Natural killer cell (primary cell): ENCODE results near the gene B3GALNT2. TPM values are rescaled to one million over a fixed set of nuclear protein-coding genes. Genes with fewer than 3 reads are reported as not detected.

Source experiments
- ATAC-seq, 3 donors: fragments of 150-1000 bp in 2 of 3; fragments of 200-7000 bp in 1 of 3; cut with Tn5 transposase; 1 replicate in 1 of 3; 2 replicates in 2 of 3; pipeline ENCODE4 v1.10.0; 2021; ENCODE audit warnings: mild to moderate bottlenecking in 2 of 3, moderate library complexity in 2 of 3
- DNase-seq, 2 donors: peaks; one replicate each; pipeline versions ENCODE4 v3.0.0 to v3.0.0-alpha.2; 2013 to 2021; ENCODE audit warnings: mixed read lengths in 1 of 2
- H3K27ac ChIP-seq: one replicate; pipeline ENCODE4 v1.5.1; 2013; ENCODE audit warnings: mild to moderate bottlenecking, low read length
- H3K27me3 ChIP-seq: one replicate; pipeline ENCODE4 v1.6.1; 2013; ENCODE audit warnings: low read length; ENCODE audit not compliant: control insufficient read depth, insufficient read depth
- H3K36me3 ChIP-seq: one replicate; pipeline ENCODE4 v1.6.1; 2013; ENCODE audit warnings: low read length; ENCODE audit not compliant: control insufficient read depth, insufficient read depth
- H3K4me1 ChIP-seq: one replicate; pipeline ENCODE4 v1.6.1; 2013; ENCODE audit warnings: low read length; ENCODE audit not compliant: control insufficient read depth, insufficient read depth
- H3K4me3 ChIP-seq: one replicate; pipeline ENCODE4 v1.5.1; 2013; ENCODE audit warnings: low read length
- H3K9me3 ChIP-seq: one replicate; pipeline ENCODE4 v1.6.1; 2013; ENCODE audit warnings: low read length; ENCODE audit not compliant: control insufficient read depth, insufficient read depth
- H3K27ac Mint-ChIP-seq, 2 donors: one replicate each; pipeline ENCODE4 v1.8.0; 2022; ENCODE audit warnings: mild to moderate bottlenecking in 2 of 2, mixed read lengths in 2 of 2, moderate library complexity in 1 of 2
- H3K27me3 Mint-ChIP-seq, 2 donors: one replicate each; pipeline ENCODE4 v1.8.0; 2022; ENCODE audit warnings: low read depth in 2 of 2, mixed read lengths in 2 of 2
- H3K36me3 Mint-ChIP-seq: one replicate; pipeline ENCODE4 v1.8.0; 2022; ENCODE audit warnings: mixed read lengths
- H3K4me1 Mint-ChIP-seq, 2 donors: one replicate each; pipeline ENCODE4 v1.8.0; 2022; ENCODE audit warnings: mixed read lengths in 2 of 2
- H3K4me3 Mint-ChIP-seq: one replicate; pipeline ENCODE4 v1.8.0; 2022; ENCODE audit warnings: mild to moderate bottlenecking, moderate library complexity, mixed read lengths
- H3K9me3 Mint-ChIP-seq, 2 donors: one replicate each; pipeline ENCODE4 v1.8.0; 2022; ENCODE audit warnings: mixed read lengths in 2 of 2
- CTCF ChIP-seq: fragments of 200-600 bp; IDR thresholded peaks from one replicate; pipeline ENCODE4 v1.8.0; 2022; ENCODE audit warnings: antibody characterized with exemption
- WGBS: methylation state at CpG from one replicate; pipeline ENCODE4 v1.1.7; 2013; ENCODE audit warnings: missing lambda C conversion rate; ENCODE audit not compliant: insufficient coverage; 5-methylcytosine and 5-hydroxymethylcytosine counted together
- intact Hi-C: fragments of 100-400 bp; cut with micrococcal nuclease; formaldehyde crosslinking; loops from one replicate; pipeline ENCODE4 v1.14.2; 2022
- total RNA-seq, 4 donors: library from RNA; stranded (reverse); fragments of 120-200 nt in 1 of 4; gene quantifications; one replicate each; pipeline versions ENCODE4 v1.2.3 to v1.2.4, GENCODE V29; 2013 to 2022

Gene B3GALNT2
- total RNA-seq, 3 donors from 2014 or later (not counting 1 experiment from before 2014, with no cell fraction given): 7.6 to 12.1 (median 8.8) TPM

- intact Hi-C loops: no loop called here
- no peaks in the 10 kb centered on the region for H3K27me3 Mint-ChIP-seq
- 55% methylated on average over 3 of the region's 3 CpGs for WGBS
- DNase-seq (peak in 1 of 2 donors; percentile 26), ATAC-seq (no peak)
- no peak for TF ChIP-seq CTCF
- H3K27me3 ChIP-seq: no peaks in the 10 kb centered on the region
- no peak overlapping the region for H3K27ac ChIP-seq
- no peak overlapping the region for H3K4me3 ChIP-seq
- peak overlapping the region in 1 of 2 donors; percentile 11 for H3K27ac Mint-ChIP-seq
- no peaks in the 10 kb centered on the region for H3K36me3 ChIP-seq
- peaks cover 12% of the 10 kb centered on the region for H3K4me1 ChIP-seq
- H3K4me1 Mint-ChIP-seq: peaks cover 21 to 29% of the 10 kb centered on the region in 2 donors
- H3K9me3 Mint-ChIP-seq: no peaks in the 10 kb centered on the region
- no peaks in the 10 kb centered on the region for H3K9me3 ChIP-seq
- H3K36me3 Mint-ChIP-seq: no peaks in the 10 kb centered on the region
- H3K4me3 Mint-ChIP-seq: no peak overlapping the region
Observed at GRCh38 chr1:235421751-235422150, 82.5 kb downstream of the B3GALNT2 start.

DNA sequence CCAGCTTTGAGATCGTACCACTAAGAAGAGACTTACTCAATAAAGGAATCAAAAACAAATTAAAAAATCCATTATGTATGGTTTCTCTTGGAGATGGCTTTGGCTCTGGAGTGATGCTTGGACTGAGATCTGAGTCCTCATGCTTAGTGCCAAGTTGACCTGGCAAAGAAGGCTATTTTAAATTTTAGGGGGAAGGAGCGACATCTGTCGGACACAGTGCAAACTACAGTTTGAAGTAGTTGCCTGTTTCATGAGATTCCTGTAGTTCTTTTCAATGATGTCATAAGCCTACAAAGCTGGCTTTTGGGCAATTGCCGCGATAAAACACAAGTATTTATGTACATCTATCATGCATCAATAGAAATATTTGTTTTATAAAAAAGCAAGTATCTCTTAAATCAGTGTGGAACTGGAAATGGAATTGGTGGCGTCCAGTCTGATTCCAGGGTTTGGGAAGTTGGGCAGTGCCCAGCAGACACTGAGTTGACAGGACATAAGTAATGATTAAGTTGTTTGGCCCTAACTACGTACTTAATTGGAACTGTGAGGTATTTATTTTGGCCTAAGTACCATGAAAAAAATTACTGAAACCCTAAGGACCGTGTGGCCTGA is 87.1 kb downstream of the B3GALNT2 start:
- no peaks in the 10 kb centered on the region for H3K27me3 Mint-ChIP-seq
- H3K36me3 Mint-ChIP-seq: no peaks in the 10 kb centered on the region
- H3K4me1 Mint-ChIP-seq: no peaks in the 10 kb centered on the region
- Histone ChIP-seq H3K27me3 (no peaks in the 10 kb centered on the region), H3K36me3 (peaks cover 4% of the 10 kb centered on the region), H3K9me3 (no peaks in the 10 kb centered on the region), H3K27ac (no peak overlapping the region), H3K4me1 (no peaks in the 10 kb centered on the region), H3K4me3 (no peak overlapping the region)
- no peak overlapping the region for H3K4me3 Mint-ChIP-seq
- WGBS: 47% methylated on average over 5 of the region's 8 CpGs
- ATAC-seq (peak; percentile 77 to 84 (median 81)), DNase-seq (peak; percentile 50 to 80)
- H3K27ac Mint-ChIP-seq: no peak overlapping the region
- peak; percentile 91 for TF ChIP-seq CTCF
- H3K9me3 Mint-ChIP-seq: no peaks in the 10 kb centered on the region
- intact Hi-C loops: loop anchor here (1.0 to 5.0 kb wide), 4 partner anchors 90 to 324 kb away; partner anchors contain the start of genes ARID4B, GGPS1 and RBM34

DNA sequence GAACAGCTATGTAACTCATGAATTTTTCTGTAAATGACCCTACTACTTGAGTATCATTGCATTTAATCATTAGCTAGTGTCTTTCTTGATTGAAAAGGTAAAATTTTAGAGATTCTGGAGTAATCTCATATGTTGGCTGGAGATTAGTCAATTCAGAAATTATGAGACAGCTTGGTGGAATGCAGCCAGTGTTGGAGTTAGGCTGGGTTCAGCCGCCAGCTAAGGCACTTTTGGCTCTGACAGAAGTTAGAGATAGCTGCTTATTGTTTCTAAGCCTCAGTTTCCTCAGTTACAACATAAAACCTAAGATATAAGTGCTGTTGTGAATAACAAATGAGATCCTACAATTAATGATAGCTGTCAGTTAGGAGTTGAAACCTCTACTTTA is 87.6 kb downstream of the B3GALNT2 start:
- peaks cover 0 to 3% of the 10 kb centered on the region in 2 donors for H3K4me1 Mint-ChIP-seq
- no peak for TF ChIP-seq CTCF
- Histone ChIP-seq H3K4me3 (no peak overlapping the region), H3K9me3 (no peaks in the 10 kb centered on the region), H3K27me3 (no peaks in the 10 kb centered on the region), H3K4me1 (no peaks in the 10 kb centered on the region), H3K36me3 (peaks cover 4% of the 10 kb centered on the region), H3K27ac (no peak overlapping the region)
- H3K27ac Mint-ChIP-seq: no peak overlapping the region
- H3K4me3 Mint-ChIP-seq: no peak overlapping the region
- intact Hi-C loops: loop anchor here (1.0 to 5.0 kb wide), 4 partner anchors 89 to 323 kb away; partner anchors contain the start of genes ARID4B, GGPS1 and RBM34
- no peaks in the 10 kb centered on the region for H3K36me3 Mint-ChIP-seq
- H3K9me3 Mint-ChIP-seq: no peaks in the 10 kb centered on the region
- no peaks in the 10 kb centered on the region for H3K27me3 Mint-ChIP-seq
- DNase-seq (no peak), ATAC-seq (no peak)
- 100% methylated on average over 1 of the region's 1 CpG for WGBS
